CD4-positive, alpha-beta memory T cell (primary cell): Measurements from ENCODE around the gene OR2D2. TPM values are rescaled to one million over a fixed set of nuclear protein-coding genes. Genes with fewer than 3 reads are reported as not detected.

Experiments
- CTCF ChIA-PET: fragments of 350-600 bp; sonication (Branson Sonifier 250); formaldehyde crosslinking; loops from one replicate; lab custom pipeline; 2021; ENCODE audit warnings: inconsistent platforms; ENCODE audit not compliant: partially characterized antibody; lab: Charles Lee
- POLR2A ChIA-PET: fragments of 350-600 bp; sonication (Branson Sonifier 250); formaldehyde crosslinking; loops from one replicate; lab custom pipeline; 2021; ENCODE audit not compliant: partially characterized antibody; lab: Charles Lee
- DNase-seq, 5 donors: peaks; one replicate each; pipeline versions ENCODE4 v3.0.0 to v3.0.0-alpha.2; 2020 to 2022; ENCODE audit warnings: mixed read lengths in 1 of 5
- H3K27ac ChIP-seq: one replicate; pipeline ENCODE4 v1.7.0; 2013; ENCODE audit warnings: low read depth, low read length
- H3K27me3 ChIP-seq: 2 replicates; pipeline ENCODE4 v1.7.0; 2013; ENCODE audit warnings: mild to moderate bottlenecking, low read length, moderate library complexity; ENCODE audit not compliant: insufficient read depth
- H3K36me3 ChIP-seq: 2 replicates; pipeline ENCODE4 v1.7.0; 2013; ENCODE audit warnings: mild to moderate bottlenecking, low read length, moderate library complexity; ENCODE audit not compliant: insufficient read depth
- H3K4me1 ChIP-seq: 2 replicates; pipeline ENCODE4 v1.7.0; 2013; ENCODE audit warnings: mild to moderate bottlenecking, low read length, moderate library complexity; ENCODE audit not compliant: insufficient read depth
- H3K4me3 ChIP-seq, 2 donors: one replicate each; pipeline ENCODE4 v1.7.0; 2013; ENCODE audit warnings: low read length in 2 of 2, mild to moderate bottlenecking in 1 of 2
- H3K9me3 ChIP-seq, 2 donors: one replicate each; pipeline ENCODE4 v1.7.0; 2013; ENCODE audit warnings: low read length in 2 of 2, control low read depth in 1 of 2; ENCODE audit not compliant: control insufficient read depth in 1 of 2
- H3K27ac Mint-ChIP-seq, 7 donors: one replicate each; pipeline ENCODE4 v1.8.0; 2020 to 2021; ENCODE audit warnings: mixed read lengths in 7 of 7, mild to moderate bottlenecking in 6 of 7, inconsistent platforms in 3 of 7, moderate library complexity in 3 of 7
- H3K27me3 Mint-ChIP-seq, 2 donors: one replicate each; pipeline ENCODE4 v1.8.0; 2020 to 2021; ENCODE audit warnings: mixed read lengths in 2 of 2
- H3K36me3 Mint-ChIP-seq, 2 donors: one replicate each; pipeline ENCODE4 v1.8.0; 2020 to 2021; ENCODE audit warnings: mixed read lengths in 2 of 2, inconsistent platforms in 1 of 2, mild to moderate bottlenecking in 1 of 2
- H3K4me1 Mint-ChIP-seq, 4 donors: one replicate each; pipeline ENCODE4 v1.8.0; 2020 to 2021; ENCODE audit warnings: mixed read lengths in 4 of 4, mild to moderate bottlenecking in 1 of 4
- H3K4me3 Mint-ChIP-seq, 8 donors: one replicate each; pipeline ENCODE4 v1.8.0; 2020 to 2021; ENCODE audit warnings: mixed read lengths in 8 of 8, mild to moderate bottlenecking in 7 of 8, moderate library complexity in 6 of 8, inconsistent platforms in 3 of 8
- H3K9me3 Mint-ChIP-seq, 8 donors: one replicate each; pipeline ENCODE4 v1.8.0; 2020 to 2021; ENCODE audit warnings: mixed read lengths in 8 of 8, mild to moderate bottlenecking in 5 of 8, inconsistent platforms in 3 of 8, moderate library complexity in 1 of 8
- intact Hi-C: fragments of 100-400 bp; cut with micrococcal nuclease; formaldehyde crosslinking; loops from one replicate; pipeline ENCODE4 v1.15.1; 2023
- polyA plus RNA-seq, 2 donors: library from polyadenylated mRNA; unstranded; fragments of 300-500 nt; fragmentation: Illumina TruSeq; gene quantifications; one replicate each; pipeline ENCODE4 v1.2.3, GENCODE V29; 2021
- total RNA-seq, 2 experiments: library from RNA; stranded (reverse); gene quantifications; one replicate each; pipeline ENCODE4 v1.2.3, GENCODE V29; 2021

Gene OR2D2
- total and polyA plus RNA-seq, 4 experiments from 2014 or later: not detected

DNA sequence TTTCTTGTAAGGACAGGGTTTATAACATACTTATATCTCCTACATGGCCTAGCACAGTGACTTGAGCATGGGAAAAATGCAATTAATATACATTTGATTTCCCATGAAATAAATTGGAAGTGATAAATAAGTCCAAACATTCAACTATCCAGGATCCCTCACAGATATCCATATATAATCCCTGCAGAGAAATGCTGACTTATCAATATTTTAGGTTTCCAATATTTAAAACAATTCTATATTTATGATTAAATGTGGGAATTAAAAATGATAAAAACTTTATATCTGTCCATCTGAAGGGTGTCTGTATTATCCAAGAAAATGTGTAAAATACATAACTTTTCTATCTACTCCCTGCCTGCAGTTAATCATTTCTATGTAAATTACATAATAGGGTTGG, 9.5 kb downstream of the OR2D2 start:
- POLR2A ChIA-PET: no interaction called here
- H3K4me3 Mint-ChIP-seq: no peak overlapping the region
- H3K36me3 Mint-ChIP-seq: no peaks in the 10 kb centered on the region
- Histone ChIP-seq H3K27ac (no peak overlapping the region), H3K27me3 (peaks cover 10% of the 10 kb centered on the region), H3K9me3 (no peaks in the 10 kb centered on the region), H3K4me3 (no peak overlapping the region), H3K4me1 (no peaks in the 10 kb centered on the region), H3K36me3 (no peaks in the 10 kb centered on the region)
- CTCF ChIA-PET: no interaction called here
- no peak overlapping the region for H3K27ac Mint-ChIP-seq
- DNase-seq: no peak
- intact Hi-C loops: no loop called here
- peaks cover 0 to 8% (median under 1%) of the 10 kb centered on the region in 8 donors for H3K9me3 Mint-ChIP-seq
- H3K4me1 Mint-ChIP-seq: no peaks in the 10 kb centered on the region
- H3K27me3 Mint-ChIP-seq: peaks cover 9 to 10% of the 10 kb centered on the region in 2 donors

GRCh38 chr11:6876914-6877313, 15.4 kb downstream of the OR2D2 start:
- CTCF ChIA-PET: no interaction called here
- Histone ChIP-seq H3K27ac (no peak overlapping the region), H3K4me1 (no peaks in the 10 kb centered on the region), H3K9me3 (no peaks in the 10 kb centered on the region), H3K4me3 (no peak overlapping the region), H3K27me3 (no peaks in the 10 kb centered on the region), H3K36me3 (no peaks in the 10 kb centered on the region)
- no peak for DNase-seq
- Mint-ChIP-seq H3K27me3 (peaks cover 5 to 10% of the 10 kb centered on the region in 2 donors), H3K9me3 (peaks cover 0 to 7% (median 0%) of the 10 kb centered on the region in 8 donors), H3K4me3 (no peak overlapping the region), H3K27ac (no peak overlapping the region), H3K4me1 (no peaks in the 10 kb centered on the region), H3K36me3 (no peaks in the 10 kb centered on the region)
- intact Hi-C loops: no loop called here
- POLR2A ChIA-PET: no interaction called here

DNA sequence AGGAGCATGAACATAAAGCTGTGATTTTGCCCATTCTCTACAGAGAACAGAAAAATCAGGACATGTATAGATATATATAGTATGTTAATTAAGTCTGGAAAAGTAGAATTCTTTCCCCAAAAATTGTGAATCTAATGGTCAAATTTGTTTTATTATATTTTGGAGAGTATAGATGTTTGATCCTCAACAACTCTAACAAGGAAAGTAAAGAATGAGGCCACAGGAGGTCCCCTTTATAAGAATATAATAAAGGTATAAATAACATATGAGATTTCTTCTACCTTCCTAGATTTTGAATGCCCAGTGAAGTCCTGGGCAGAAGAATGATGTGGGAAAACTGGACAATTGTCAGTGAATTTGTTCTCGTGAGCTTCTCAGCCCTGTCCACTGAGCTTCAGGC, 16.0 kb downstream of the OR2D2 start, which contains the start of gene OR10A4:
OR10A4 (plus strand) TSS at position 301 of the 400 bp plus-strand sequence; CDS start at position 324, 23 bp downstream.
- H3K4me1 ChIP-seq: no peaks in the 10 kb centered on the region
- CTCF ChIA-PET: interaction anchor here (1.4 kb wide), 1 partner anchor 64 kb away, joined by 3 read pairs; no protein-coding TSS in a partner anchor
- H3K9me3 Mint-ChIP-seq: peaks cover 0 to 7% (median under 1%) of the 10 kb centered on the region in 8 donors
- peaks cover 0 to under 1% (median 0%) of the 10 kb centered on the region in 4 donors for H3K4me1 Mint-ChIP-seq
- H3K36me3 Mint-ChIP-seq: no peaks in the 10 kb centered on the region
- no peaks in the 10 kb centered on the region for H3K36me3 ChIP-seq
- DNase-seq: no peak
- H3K27ac ChIP-seq: no peak within 1 kb of the TSS
- intact Hi-C loops: no loop called here
- POLR2A ChIA-PET: no interaction called here
- no peaks in the 10 kb centered on the region for H3K9me3 ChIP-seq
- no peaks in the 10 kb centered on the region for H3K27me3 ChIP-seq
- H3K27ac Mint-ChIP-seq: no peak within 1 kb of the TSS
- no peak within 1 kb of the TSS for H3K4me3 Mint-ChIP-seq
- peaks cover 3 to 13% of the 10 kb centered on the region in 2 donors for H3K27me3 Mint-ChIP-seq
- no peak within 1 kb of the TSS for H3K4me3 ChIP-seq

DNA sequence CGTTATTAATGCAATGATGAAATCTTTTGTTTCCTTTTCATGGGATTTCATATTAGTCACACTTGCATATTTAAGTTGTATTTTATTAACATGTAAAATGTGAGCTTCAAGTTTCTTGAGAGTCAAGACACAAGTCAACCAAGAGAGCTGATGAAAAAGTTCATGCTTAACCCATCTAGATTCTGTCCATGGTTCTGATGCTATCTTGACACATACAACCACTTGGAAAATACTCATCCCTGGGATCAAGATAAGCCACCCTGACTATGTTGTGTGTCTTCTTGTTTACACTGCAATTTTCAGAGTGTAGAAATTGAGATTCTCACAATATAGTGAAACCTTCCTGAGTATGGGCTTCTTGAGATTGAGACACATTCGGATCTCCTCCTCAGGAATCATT, 16.5 kb downstream of the OR2D2 start:
- intact Hi-C loops: no loop called here
- no peaks in the 10 kb centered on the region for H3K36me3 Mint-ChIP-seq

GRCh38 chr11:6871278-6871677, 21.0 kb downstream of the OR2D2 start:
- CTCF ChIA-PET: no interaction called here
- Mint-ChIP-seq H3K4me1 (peaks cover 0 to 1% (median 0%) of the 10 kb centered on the region in 4 donors), H3K27me3 (peaks cover 12 to 13% of the 10 kb centered on the region in 2 donors), H3K9me3 (peaks cover 0 to 3% (median 0%) of the 10 kb centered on the region in 8 donors), H3K27ac (no peak overlapping the region), H3K4me3 (no peak overlapping the region), H3K36me3 (no peaks in the 10 kb centered on the region)
- no peak overlapping the region for H3K27ac ChIP-seq
- no peaks in the 10 kb centered on the region for H3K27me3 ChIP-seq
- no peaks in the 10 kb centered on the region for H3K36me3 ChIP-seq
- no peak for DNase-seq
- no peak overlapping the region for H3K4me3 ChIP-seq
- no peaks in the 10 kb centered on the region for H3K9me3 ChIP-seq
- intact Hi-C loops: no loop called here
- POLR2A ChIA-PET: no interaction called here
- H3K4me1 ChIP-seq: no peaks in the 10 kb centered on the region

More for the DNA sequence above, 16.5 kb downstream of the OR2D2 start:
- H3K9me3 ChIP-seq: no peaks in the 10 kb centered on the region
- H3K36me3 ChIP-seq: no peaks in the 10 kb centered on the region
- no peak overlapping the region for H3K27ac Mint-ChIP-seq
- H3K4me3 ChIP-seq: no peak overlapping the region
- peaks cover 5 to 14% of the 10 kb centered on the region in 2 donors for H3K27me3 Mint-ChIP-seq
- H3K9me3 Mint-ChIP-seq: peaks cover 0 to 7% (median 2%) of the 10 kb centered on the region in 8 donors
- H3K4me1 Mint-ChIP-seq: peaks cover 0 to 1% (median 0%) of the 10 kb centered on the region in 4 donors
- no peaks in the 10 kb centered on the region for H3K27me3 ChIP-seq
- H3K4me1 ChIP-seq: no peaks in the 10 kb centered on the region
- ChIA-PET POLR2A (no interaction called here), CTCF (interaction anchor here (1.4 kb wide), 1 partner anchor 63 kb away, joined by 3 read pairs; no protein-coding TSS in a partner anchor)
- H3K27ac ChIP-seq: no peak overlapping the region
- DNase-seq: no peak
- H3K4me3 Mint-ChIP-seq: no peak overlapping the region

GRCh38 chr11:6864438-6864837, 27.9 kb downstream of the OR2D2 start:
- no peaks in the 10 kb centered on the region for H3K36me3 Mint-ChIP-seq
- H3K27me3 ChIP-seq: no peaks in the 10 kb centered on the region
- H3K4me3 ChIP-seq: no peak overlapping the region
- CTCF ChIA-PET: no interaction called here
- no peak overlapping the region for H3K27ac Mint-ChIP-seq
- H3K27ac ChIP-seq: no peak overlapping the region
- intact Hi-C loops: no loop called here
- peaks cover 7% of the 10 kb centered on the region in 2 donors for H3K27me3 Mint-ChIP-seq
- H3K4me3 Mint-ChIP-seq: no peak overlapping the region
- H3K9me3 Mint-ChIP-seq: peaks cover 0 to 6% (median 4%) of the 10 kb centered on the region in 8 donors
- no peak for DNase-seq
- H3K4me1 Mint-ChIP-seq: no peaks in the 10 kb centered on the region
- POLR2A ChIA-PET: no interaction called here
- H3K4me1 ChIP-seq: no peaks in the 10 kb centered on the region
- H3K9me3 ChIP-seq: no peaks in the 10 kb centered on the region
- no peaks in the 10 kb centered on the region for H3K36me3 ChIP-seq

DNA sequence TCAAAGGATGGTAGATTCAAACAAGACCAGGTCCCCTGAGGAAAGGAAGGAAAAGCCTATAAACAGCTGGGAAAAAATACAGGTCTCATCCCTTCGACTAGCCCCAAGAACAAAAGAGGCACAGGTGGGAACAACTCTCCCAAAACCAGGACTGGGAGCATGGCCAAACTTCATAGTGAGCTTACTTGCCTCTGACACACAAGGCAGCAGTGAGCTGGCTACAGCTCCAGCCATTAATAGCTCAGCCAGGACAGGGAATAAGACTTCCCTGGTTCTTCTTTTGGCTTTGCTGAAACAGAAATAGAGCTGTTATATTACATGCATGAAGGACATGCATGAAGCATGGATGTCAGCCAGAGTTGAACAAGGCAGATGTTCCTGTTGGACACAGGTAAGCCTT, 29.3 kb downstream of the OR2D2 start, which contains the start of gene OR10A2:
OR10A2 (plus strand) TSS at position 97 of the 400 bp plus-strand sequence. CDS start 6,698 bp downstream, outside the sequence.
- H3K4me3 Mint-ChIP-seq: no peak within 1 kb of the TSS
- no peak within 1 kb of the TSS for H3K27ac Mint-ChIP-seq
- Histone ChIP-seq H3K36me3 (no peaks in the 10 kb centered on the region), H3K4me3 (no peak within 1 kb of the TSS), H3K4me1 (no peaks in the 10 kb centered on the region), H3K27ac (no peak within 1 kb of the TSS), H3K27me3 (no peaks in the 10 kb centered on the region), H3K9me3 (no peaks in the 10 kb centered on the region)
- intact Hi-C loops: no loop called here
- H3K4me1 Mint-ChIP-seq: no peaks in the 10 kb centered on the region
- peaks cover 0 to 8% (median 5%) of the 10 kb centered on the region in 8 donors for H3K9me3 Mint-ChIP-seq
- H3K36me3 Mint-ChIP-seq: no peaks in the 10 kb centered on the region
- POLR2A ChIA-PET: no interaction called here
- DNase-seq: no peak
- peaks cover 7 to 8% of the 10 kb centered on the region in 2 donors for H3K27me3 Mint-ChIP-seq
- CTCF ChIA-PET: interaction anchor here (0.7 to 2.1 kb wide), 2 partner anchors 13 to 51 kb away, joined by 4 to 6 read pairs; no protein-coding TSS in a partner anchor
